Measurements from ENCODE around the gene KCTD6. TPM values are rescaled to one million over a fixed set of nuclear protein-coding genes. Genes with fewer than 3 reads are reported as not detected.
A peak's percentile ranks its signal among the peaks of the same experiment; 100 is the strongest.

KCTD6 gene
- polyA plus RNA-seq, 3 donors from 2014 or later: 8.3 to 12.9 (median 12.4) TPM

- Mint-ChIP-seq H3K9me3 (peaks cover 0 to 2% (median 0%) of the 10 kb centered on the region in 6 donors), H3K4me1 (peaks cover 42 to 49% of the 10 kb centered on the region in 2 donors), H3K36me3 (peaks cover 0 to 3% (median 0%) of the 10 kb centered on the region in 3 donors), H3K27ac (peak overlapping the region in 2 of 6 donors; percentile 19 to 29), H3K27me3 (ENCODE audit: low read depth in 3 of 3) (peaks cover 2 to 5% (median 5%) of the 10 kb centered on the region in 3 donors), H3K4me3 (no peak overlapping the region)
- DNase-seq: no peak
Measured at GRCh38 chr3:58474348-58474911, 17.5 kb upstream of the KCTD6 start.

GRCh38 chr3:58474967-58475578 lies 16.8 kb upstream of the KCTD6 start:
- Mint-ChIP-seq H3K4me1 (peaks cover 39 to 44% of the 10 kb centered on the region in 2 donors), H3K9me3 (peaks cover 0 to 2% (median 0%) of the 10 kb centered on the region in 6 donors), H3K27ac (peak overlapping the region in 1 of 6 donors; percentile 29), H3K4me3 (no peak overlapping the region), H3K36me3 (peaks cover 0 to 3% (median 0%) of the 10 kb centered on the region in 3 donors), H3K27me3 (ENCODE audit: low read depth in 3 of 3) (peaks cover 2 to 5% (median 5%) of the 10 kb centered on the region in 3 donors)
- no peak for DNase-seq

- peaks cover 8 to 9% of the 10 kb centered on the region in 2 donors for H3K4me1 Mint-ChIP-seq
- peaks cover 0 to 3% (median 0%) of the 10 kb centered on the region in 3 donors for H3K36me3 Mint-ChIP-seq
- no peak overlapping the region for H3K4me3 Mint-ChIP-seq
- no peak overlapping the region for H3K27ac Mint-ChIP-seq
- H3K9me3 Mint-ChIP-seq: peaks cover 0 to 2% (median 0%) of the 10 kb centered on the region in 6 donors
- no peak for DNase-seq
- H3K27me3 Mint-ChIP-seq (ENCODE audit: low read depth in 3 of 3): peaks cover 2 to 5% (median 5%) of the 10 kb centered on the region in 3 donors
Measured at GRCh38 chr3:58478781-58479180, 13.1 kb upstream of the KCTD6 start.

- Mint-ChIP-seq H3K27ac (no peak overlapping the region), H3K4me3 (no peak overlapping the region), H3K9me3 (peaks cover 0 to 2% (median 0%) of the 10 kb centered on the region in 6 donors), H3K4me1 (no peaks in the 10 kb centered on the region), H3K27me3 (ENCODE audit: low read depth in 3 of 3) (peaks cover 2 to 5% (median 3%) of the 10 kb centered on the region in 3 donors), H3K36me3 (peaks cover 0 to 3% (median 0%) of the 10 kb centered on the region in 3 donors)
- no peak for DNase-seq
Measured at GRCh38 chr3:58480309-58480708, 11.6 kb upstream of the KCTD6 start.

- Mint-ChIP-seq H3K27me3 (ENCODE audit: low read depth in 3 of 3) (peaks cover 1 to 3% (median 3%) of the 10 kb centered on the region in 3 donors), H3K9me3 (peaks cover 0 to 2% (median 0%) of the 10 kb centered on the region in 6 donors), H3K4me3 (no peak overlapping the region), H3K4me1 (peaks cover 0 to 2% of the 10 kb centered on the region in 2 donors), H3K36me3 (no peaks in the 10 kb centered on the region), H3K27ac (no peak overlapping the region)
- DNase-seq: peak in 1 of 3 donors; percentile 15
Measured at GRCh38 chr3:58482917-58483636, 8.8 kb upstream of the KCTD6 start.

- no peak overlapping the region for H3K4me3 Mint-ChIP-seq
- peaks cover 3 to 5% (median 3%) of the 10 kb centered on the region in 3 donors for H3K27me3 Mint-ChIP-seq (ENCODE audit: low read depth in 3 of 3)
- H3K4me1 Mint-ChIP-seq: peaks cover 0 to 2% of the 10 kb centered on the region in 2 donors
Measured at GRCh38 chr3:58484045-58484721, 7.7 kb upstream of the KCTD6 start.

GRCh38 chr3:58484722-58485069 lies 7.2 kb upstream of the KCTD6 start:
- DNase-seq: no peak
- Mint-ChIP-seq H3K4me3 (no peak overlapping the region), H3K36me3 (no peaks in the 10 kb centered on the region), H3K27me3 (ENCODE audit: low read depth in 3 of 3) (peaks cover 3 to 5% (median 3%) of the 10 kb centered on the region in 3 donors), H3K4me1 (peaks cover 0 to 2% of the 10 kb centered on the region in 2 donors), H3K27ac (peak overlapping the region in 1 of 6 donors; percentile 31), H3K9me3 (peaks cover 0 to 2% (median 0%) of the 10 kb centered on the region in 6 donors)

More at GRCh38 chr3:58484045-58484721, 7.7 kb upstream of the KCTD6 start:
- Mint-ChIP-seq H3K9me3 (peaks cover 0 to 2% (median 0%) of the 10 kb centered on the region in 6 donors), H3K27ac (no peak overlapping the region), H3K36me3 (no peaks in the 10 kb centered on the region)
- no peak for DNase-seq

GRCh38 chr3:58485801-58486435 lies 6.0 kb upstream of the KCTD6 start:
- Mint-ChIP-seq H3K27me3 (ENCODE audit: low read depth in 3 of 3) (peaks cover 3 to 7% (median 6%) of the 10 kb centered on the region in 3 donors), H3K9me3 (peaks cover 0 to 2% (median 0%) of the 10 kb centered on the region in 6 donors), H3K4me1 (peaks cover 0 to 2% of the 10 kb centered on the region in 2 donors), H3K36me3 (no peaks in the 10 kb centered on the region), H3K27ac (no peak overlapping the region), H3K4me3 (no peak overlapping the region)
- DNase-seq: no peak

GRCh38 chr3:58487140-58487886 lies 4.6 kb upstream of the KCTD6 start:
- H3K4me3 Mint-ChIP-seq: peak overlapping the region in 1 of 5 donors; percentile 3
- peaks cover 6 to 7% of the 10 kb centered on the region in 2 donors for H3K4me1 Mint-ChIP-seq
- H3K27me3 Mint-ChIP-seq (ENCODE audit: low read depth in 3 of 3): peaks cover 4 to 11% (median 8%) of the 10 kb centered on the region in 3 donors
- H3K27ac Mint-ChIP-seq: no peak overlapping the region
- no peak for DNase-seq
- peaks cover 0 to 2% (median 0%) of the 10 kb centered on the region in 6 donors for H3K9me3 Mint-ChIP-seq
- no peaks in the 10 kb centered on the region for H3K36me3 Mint-ChIP-seq

GRCh38 chr3:58488967-58489366 lies 2.9 kb upstream of the KCTD6 start:
- peaks cover 22 to 23% of the 10 kb centered on the region in 2 donors for H3K4me1 Mint-ChIP-seq
- no peak overlapping the region for H3K27ac Mint-ChIP-seq
- H3K36me3 Mint-ChIP-seq: no peaks in the 10 kb centered on the region
- no peak for DNase-seq
- H3K4me3 Mint-ChIP-seq: no peak overlapping the region
- H3K27me3 Mint-ChIP-seq (ENCODE audit: low read depth in 3 of 3): peaks cover 3 to 15% (median 5%) of the 10 kb centered on the region in 3 donors
- H3K9me3 Mint-ChIP-seq: peaks cover 0 to 1% (median 0%) of the 10 kb centered on the region in 6 donors

GRCh38 chr3:58490860-58491501 lies 915 bp upstream of the KCTD6 start:
- Mint-ChIP-seq H3K4me1 (peaks cover 34 to 41% of the 10 kb centered on the region in 2 donors), H3K27me3 (ENCODE audit: low read depth in 3 of 3) (peaks cover 3 to 15% (median 5%) of the 10 kb centered on the region in 3 donors), H3K27ac (peak overlapping the region; percentile 54 to 94 (median 78)), H3K36me3 (no peaks in the 10 kb centered on the region), H3K4me3 (peak overlapping the region; percentile 66 to 86 (median 81)), H3K9me3 (no peaks in the 10 kb centered on the region)
- peak in 1 of 3 donors; percentile 5 for DNase-seq

- Mint-ChIP-seq H3K27ac (peak overlapping the region; percentile 75 to 96 (median 90)), H3K27me3 (ENCODE audit: low read depth in 3 of 3) (peaks cover 3 to 14% (median 5%) of the 10 kb centered on the region in 3 donors), H3K4me3 (peak overlapping the region; percentile 91 to 96 (median 92)), H3K9me3 (no peaks in the 10 kb centered on the region), H3K4me1 (peaks cover 45 to 56% of the 10 kb centered on the region in 2 donors), H3K36me3 (no peaks in the 10 kb centered on the region)
- peak; percentile 13 to 30 (median 23) for DNase-seq
Measured at GRCh38 chr3:58492494-58492905, 604 bp downstream of the KCTD6 start.

All from immature natural killer cell (primary cell).